Stimulated activated CD8-positive, alpha-beta memory T cell treated with anti-CD3 and anti-CD28 coated beads, Interleukin-7, amount 100 ng/mL, for 1 hour (primary cell): ENCODE measurements around the gene GRK6.
A peak's percentile ranks its signal among the peaks of the same experiment; 100 is the strongest.
"Not testable (repeated sequence)": the region's sequence is repeated elsewhere in the genome, so short reads cannot be mapped to it uniquely, and the experiment has no call there.

Experiments used
- DNase-seq, 2 donors: peaks; one replicate each; pipeline ENCODE4 v3.0.0-alpha.2; 2020; ENCODE audit warnings: low read depth in 2 of 2

GRK6 gene

GRCh38 chr5:177471610-177472356 lies 45.3 kb downstream of the GRK6 start:
- no peak for DNase-seq

- DNase-seq = peak in 1 of 2 donors; percentile 25
These were observed 46.3 kb downstream of the GRK6 start for GRCh38 chr5:177472460-177473442.

DNA sequence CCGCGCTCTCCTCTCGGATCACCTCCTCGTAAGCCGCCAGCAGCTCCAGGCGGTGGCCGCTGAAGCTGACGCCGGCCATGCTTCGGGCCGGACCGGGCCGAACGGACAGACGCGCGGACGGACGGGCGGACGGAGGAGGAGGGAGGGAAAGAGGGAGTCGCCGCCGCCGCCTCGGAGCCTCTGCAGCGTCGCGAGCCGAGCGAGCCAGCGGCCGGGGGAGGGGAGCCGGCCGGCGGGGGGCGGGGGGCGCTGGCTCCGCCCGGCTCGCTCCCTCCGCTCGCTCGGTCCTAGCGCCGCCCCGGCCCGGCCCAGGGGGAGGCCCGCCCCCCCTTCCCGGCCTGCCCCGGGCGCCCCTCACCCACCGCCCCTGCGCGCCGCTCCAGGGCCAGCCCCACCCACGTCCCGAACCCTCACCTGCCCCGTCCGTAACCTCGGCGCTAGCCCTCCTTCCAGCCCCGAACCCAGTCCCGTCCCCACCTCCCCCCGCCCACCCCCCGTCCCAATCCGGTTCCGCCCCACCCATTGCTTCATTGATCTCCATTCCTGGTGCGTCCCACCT lies 47.0 kb downstream of the GRK6 start, which contains the start of gene DBN1:
Gene DBN1 (minus strand): TSS at position 192 of the 559 bp plus-strand sequence. CDS start 113 bp downstream, at position 79.
- no peak for DNase-seq

GRCh38 chr5:177474002-177474476 lies 47.6 kb downstream of the GRK6 start:
- DNase-seq = no peak

DNA sequence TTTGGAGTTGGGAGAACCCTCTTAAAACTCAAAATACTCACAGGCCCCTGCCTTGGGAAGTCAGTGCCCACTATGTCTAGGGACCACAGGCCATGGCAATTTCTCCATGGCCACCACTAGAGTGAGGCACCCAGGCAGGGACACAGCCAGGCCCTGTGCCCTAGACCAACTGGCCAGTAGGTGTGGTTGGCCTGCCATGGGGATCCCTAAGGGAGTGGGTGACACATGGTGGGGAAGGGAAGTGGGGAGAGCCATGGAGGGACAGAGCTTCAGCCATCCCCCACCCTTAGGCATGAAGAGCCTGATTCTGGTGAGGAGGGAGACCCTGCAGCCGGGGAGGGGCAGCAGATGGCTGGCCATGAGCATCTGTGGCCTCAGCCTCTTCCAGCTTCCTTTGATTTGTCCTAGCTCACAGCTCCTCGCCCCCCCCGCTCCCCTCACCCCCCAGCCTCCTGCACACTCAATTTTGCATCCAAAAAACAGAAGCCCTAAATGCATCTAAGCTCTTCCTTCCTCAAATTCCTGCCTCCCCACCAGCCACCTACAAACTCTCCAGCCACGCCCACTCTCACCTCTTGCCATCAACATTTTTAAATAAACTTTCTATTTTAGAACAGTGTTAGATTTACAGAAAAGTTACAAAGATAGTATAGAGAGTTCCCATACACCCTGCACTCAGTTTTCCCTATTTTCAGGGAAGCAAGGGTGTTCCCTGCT lies 48.5 kb downstream of the GRK6 start:
- DNase-seq = no peak

DNA sequence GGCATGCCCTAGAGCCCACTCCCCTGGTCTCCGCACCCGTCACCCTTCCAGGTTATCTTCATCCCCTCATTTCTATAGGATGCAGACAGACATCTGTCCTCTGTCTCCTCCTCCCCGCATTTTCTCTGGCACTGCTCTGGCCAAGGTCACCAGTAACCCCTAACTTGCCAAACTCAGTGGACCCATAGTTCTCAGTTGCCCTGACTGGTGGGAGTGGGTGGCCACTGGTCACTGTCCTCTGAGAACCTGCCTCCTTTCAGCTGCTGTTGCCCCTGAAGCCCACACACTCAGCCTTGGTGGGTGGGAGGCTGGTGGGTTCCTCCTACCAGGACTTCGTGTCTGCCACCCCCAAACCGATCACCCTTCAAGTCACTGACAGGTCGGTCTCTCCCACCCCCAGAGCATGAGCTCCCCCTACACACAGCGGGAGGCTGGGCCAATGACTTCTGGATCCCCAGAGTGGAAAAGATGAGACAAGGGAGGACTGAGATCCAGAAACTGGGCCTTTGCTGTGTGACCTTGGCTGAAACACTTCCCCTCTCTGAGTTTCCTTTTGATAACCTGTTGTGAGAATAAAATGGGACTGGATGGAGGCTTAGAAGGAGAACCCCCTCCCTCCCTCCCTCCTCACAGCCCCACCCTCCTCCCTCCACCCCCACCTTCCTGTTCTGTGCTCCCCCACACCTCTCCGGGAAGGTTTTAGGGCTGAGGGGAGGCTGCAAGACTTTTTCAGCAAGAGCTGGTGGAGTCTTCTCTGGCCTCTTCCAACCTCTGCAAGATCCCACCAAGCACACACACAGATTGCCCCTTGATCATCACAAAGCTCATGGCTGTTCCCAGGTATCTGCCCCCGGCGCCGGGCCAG lies 49.3 kb downstream of the GRK6 start:
- DNase-seq = no peak

GRCh38 chr5:177476531-177477233 lies 50.2 kb downstream of the GRK6 start:
- DNase-seq = no peak

DNA sequence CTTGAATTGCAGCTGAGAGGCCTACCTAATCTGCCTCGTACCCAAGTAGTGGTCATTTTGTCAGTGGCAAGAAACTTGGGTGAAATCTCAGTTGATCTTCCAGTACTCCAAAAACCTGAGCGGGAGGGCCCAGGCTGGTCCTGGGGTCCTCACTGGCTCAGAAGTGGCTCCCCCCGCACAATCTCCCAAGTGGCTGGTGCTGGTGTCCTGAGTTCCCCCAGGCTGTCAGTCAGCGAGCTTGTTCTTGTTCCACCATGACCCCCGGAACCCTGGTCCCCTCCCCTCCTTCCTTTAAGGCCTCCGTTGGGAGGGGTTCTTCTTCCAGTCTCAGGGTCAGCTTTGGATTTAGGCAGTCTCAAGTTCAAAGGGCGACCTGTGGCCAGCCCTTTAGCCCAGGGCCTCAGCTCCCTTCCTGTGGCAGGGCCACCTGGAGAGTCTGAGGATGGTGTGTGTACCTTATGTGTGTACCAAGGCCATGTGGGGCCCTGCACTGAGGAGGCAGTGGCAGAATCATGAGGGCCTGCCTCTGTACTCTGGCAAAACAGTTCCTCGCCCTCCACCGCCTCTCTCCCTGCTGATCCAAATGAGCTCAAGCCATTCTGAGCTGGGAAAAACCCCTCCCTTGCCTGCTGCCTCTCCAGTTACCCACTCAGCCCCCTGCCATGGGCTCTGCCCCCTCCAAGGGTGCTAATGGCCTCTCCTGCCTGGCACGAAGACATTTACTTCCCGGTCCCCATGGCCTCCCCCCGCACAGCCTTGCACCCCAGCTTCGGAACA lies 51.4 kb downstream of the GRK6 start:
- DNase-seq = no peak

DNA sequence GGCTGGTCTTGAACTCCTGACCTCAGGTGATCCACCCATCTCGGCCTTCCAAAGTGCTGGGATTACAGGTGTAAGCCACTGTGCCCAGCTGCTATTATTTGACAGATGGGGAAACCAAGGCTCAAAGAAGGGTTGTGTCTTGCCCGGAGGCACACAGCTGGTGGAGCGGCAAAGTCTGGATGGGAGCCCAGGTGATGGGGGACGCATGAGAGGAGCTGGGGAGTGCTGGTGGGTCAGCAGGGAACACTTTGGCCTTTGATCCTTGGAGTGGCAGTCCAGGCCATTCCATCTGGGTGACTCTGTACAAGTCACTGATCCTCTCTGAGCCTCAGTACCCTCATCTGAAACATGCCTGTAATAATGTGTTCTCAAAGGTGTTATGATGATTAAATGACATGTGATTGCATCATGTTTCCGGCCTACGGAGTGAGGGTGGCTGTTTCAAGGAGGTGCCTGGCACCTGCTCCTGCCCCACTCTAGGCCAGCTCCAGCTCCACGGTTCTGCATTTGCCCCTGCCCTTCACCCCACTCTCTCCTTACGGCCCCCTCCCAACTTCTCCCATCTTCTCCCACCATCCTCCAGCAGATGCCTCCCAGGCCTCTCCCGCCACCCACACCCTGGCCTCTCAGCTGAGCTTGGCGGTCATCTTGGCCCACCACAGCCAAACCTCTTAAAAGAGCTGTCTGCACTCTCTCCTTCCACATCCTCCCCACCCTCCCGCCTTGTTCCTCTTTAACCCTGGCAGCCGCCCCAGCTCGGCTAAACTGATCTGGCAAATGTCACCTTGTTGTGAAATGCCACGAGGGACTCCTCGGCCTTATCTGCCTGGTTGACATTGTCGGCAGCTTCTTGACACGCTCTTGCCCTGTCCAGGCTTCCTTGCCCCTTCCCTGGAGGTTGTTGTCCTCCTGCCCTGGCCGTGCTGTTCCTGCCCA lies 52.5 kb downstream of the GRK6 start:
- DNase-seq = no peak

GRCh38 chr5:177479774-177480173 lies 53.3 kb downstream of the GRK6 start:
- DNase-seq = no peak

DNA sequence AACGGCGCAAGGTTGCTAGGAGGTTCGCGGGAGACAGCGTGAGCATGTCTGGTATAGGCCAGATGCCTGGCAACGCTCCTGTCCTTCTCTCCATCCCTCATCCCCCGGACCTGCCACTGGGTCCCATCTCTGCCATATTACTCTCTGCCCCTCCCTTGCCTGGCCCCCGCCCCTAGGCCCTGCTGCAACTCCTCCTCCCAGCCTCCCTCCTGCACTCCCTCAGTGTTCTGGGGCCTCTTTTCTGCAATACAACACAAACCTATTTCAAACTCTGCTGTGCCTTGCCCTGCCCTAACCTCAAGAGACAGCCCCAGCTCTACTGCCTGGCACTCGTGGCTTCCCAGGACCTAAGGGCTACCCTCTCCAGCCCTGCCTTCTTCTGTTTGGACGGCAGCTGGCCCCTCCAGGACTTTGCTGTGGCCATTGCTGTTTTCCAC lies 55.9 kb downstream of the GRK6 start:
- DNase-seq = no peak

DNA sequence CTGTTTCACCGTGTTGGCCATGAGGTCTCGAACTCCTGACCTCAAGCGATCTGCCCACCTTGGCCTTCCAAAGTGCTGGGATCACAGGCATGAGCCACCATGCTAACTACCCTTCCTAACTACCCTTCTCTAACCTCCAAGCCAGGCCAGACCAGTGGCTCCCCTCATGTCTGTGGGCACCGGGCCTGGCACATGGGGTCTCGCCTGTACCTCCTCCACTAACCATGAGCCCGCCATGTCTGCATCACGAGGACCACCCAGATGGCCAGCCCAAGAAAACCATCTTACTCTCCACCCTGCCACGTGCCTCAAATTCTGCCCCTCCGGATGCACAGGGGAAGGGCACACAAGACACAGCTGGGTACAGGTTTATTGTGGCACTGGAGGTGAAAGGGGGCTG lies 56.6 kb downstream of the GRK6 start:
- DNase-seq = no peak

- no peak for DNase-seq
These were observed 57.8 kb downstream of the GRK6 start for GRCh38 chr5:177483994-177484901.

- no peak for DNase-seq
These were observed 58.5 kb downstream of the GRK6 start for GRCh38 chr5:177484902-177485549.

GRCh38 chr5:177485753-177486152 lies 59.3 kb downstream of the GRK6 start:
- not testable (repeated sequence) for DNase-seq

DNA sequence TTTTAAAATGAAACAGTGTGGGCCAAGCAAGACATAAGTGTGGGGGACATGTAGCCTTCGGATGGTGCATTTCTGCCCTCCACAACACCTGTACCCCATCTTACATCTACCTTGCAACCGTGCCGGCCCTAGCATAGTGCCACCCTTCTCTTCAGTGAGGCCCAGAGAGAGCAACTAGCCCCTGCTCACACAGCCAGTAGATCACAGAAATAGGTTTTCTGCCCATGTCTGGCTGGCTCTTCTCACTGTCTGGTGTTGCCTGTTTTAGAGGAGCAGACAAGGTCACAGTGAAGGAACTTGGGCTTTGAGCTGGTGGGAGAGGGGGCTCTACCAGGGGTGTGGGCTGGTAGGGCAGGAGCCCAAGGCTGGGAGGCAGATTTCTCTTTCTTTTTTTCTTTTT lies 59.8 kb downstream of the GRK6 start:
- no peak for DNase-seq
